Stomach (tissue), 4 donors: ENCODE data around the gene LRFN2.

Experiments
- EP300 ChIP-seq: sonication (generic); formaldehyde crosslinking; IDR thresholded peaks from one replicate; pipeline ENCODE4 v1.6.1; 2017; ENCODE audit warnings: antibody characterized with exemption
- TF ChIP-seq, protein P1 (sequence below), 7 experiments: fragments of 450-650 bp in 4 of 7; fragments of 200-600 bp in 3 of 7; sonication (generic) in 3 of 7; IDR thresholded peaks; one replicate each; pipeline ENCODE4 v1.5.1; 2016 to 2019; ENCODE audit warnings: antibody characterized with exemption in 7 of 7, control low read depth in 2 of 7, mild to moderate bottlenecking in 1 of 7

DNA sequence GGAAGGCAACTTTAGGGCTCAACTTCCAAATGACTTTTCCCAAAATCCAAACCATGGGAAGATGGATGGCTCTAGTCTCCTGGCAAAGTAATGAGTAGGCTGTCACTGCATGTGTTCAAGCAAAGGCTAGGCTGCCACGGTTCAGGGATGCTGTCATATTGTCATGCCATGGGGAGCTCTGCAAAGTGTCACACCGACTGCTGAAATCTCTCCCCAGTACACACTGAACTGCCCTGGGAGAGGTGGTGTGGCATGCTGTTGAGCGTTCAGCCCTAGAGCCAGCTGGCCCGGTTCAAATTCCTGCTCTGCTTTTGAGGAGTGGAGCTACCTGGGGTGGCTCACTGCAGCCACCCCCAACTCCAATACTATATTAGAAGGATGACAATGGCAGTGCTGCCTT lies 115.9 kb downstream of the LRFN2 start:
- TF ChIP-seq, protein P1, sequence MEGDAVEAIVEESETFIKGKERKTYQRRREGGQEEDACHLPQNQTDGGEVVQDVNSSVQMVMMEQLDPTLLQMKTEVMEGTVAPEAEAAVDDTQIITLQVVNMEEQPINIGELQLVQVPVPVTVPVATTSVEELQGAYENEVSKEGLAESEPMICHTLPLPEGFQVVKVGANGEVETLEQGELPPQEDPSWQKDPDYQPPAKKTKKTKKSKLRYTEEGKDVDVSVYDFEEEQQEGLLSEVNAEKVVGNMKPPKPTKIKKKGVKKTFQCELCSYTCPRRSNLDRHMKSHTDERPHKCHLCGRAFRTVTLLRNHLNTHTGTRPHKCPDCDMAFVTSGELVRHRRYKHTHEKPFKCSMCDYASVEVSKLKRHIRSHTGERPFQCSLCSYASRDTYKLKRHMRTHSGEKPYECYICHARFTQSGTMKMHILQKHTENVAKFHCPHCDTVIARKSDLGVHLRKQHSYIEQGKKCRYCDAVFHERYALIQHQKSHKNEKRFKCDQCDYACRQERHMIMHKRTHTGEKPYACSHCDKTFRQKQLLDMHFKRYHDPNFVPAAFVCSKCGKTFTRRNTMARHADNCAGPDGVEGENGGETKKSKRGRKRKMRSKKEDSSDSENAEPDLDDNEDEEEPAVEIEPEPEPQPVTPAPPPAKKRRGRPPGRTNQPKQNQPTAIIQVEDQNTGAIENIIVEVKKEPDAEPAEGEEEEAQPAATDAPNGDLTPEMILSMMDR (IDR thresholded peaks at IDR 0.05): no peak
- TF ChIP-seq EP300: no peak
